ENCODE measurements around the gene MKNK2. TPM values are rescaled to one million over a fixed set of nuclear protein-coding genes. Genes with fewer than 3 reads are reported as not detected.
A peak's percentile ranks its signal among the peaks of the same experiment; 100 is the strongest.

MKNK2 gene
- total RNA-seq, result 100 to 1,000 TPM; 189 to 279 (median 236) TPM

- intact Hi-C loops (cut with DNase I; ENCODE audit: low total_unique reads), result no loop called here
- Histone ChIP-seq H3K27me3 (no peaks in the 10 kb centered on the region), H3K4me1 (peaks cover 59 to 71% (median 70%) of the 10 kb centered on the region in 4 donors), H3K9me3 (no peaks in the 10 kb centered on the region), H3K27ac (peak within 1 kb of the TSS; percentile 96 to 100 (median 99)), H3K36me3 (peaks cover 0 to 6% (median under 1%) of the 10 kb centered on the region in 4 donors), H3K4me3 (peak within 1 kb of the TSS; percentile 95 to 99 (median 98))
- peak; percentile 94 for DNase-seq
- in situ Hi-C loops (cut with MboI; ENCODE audit: low pct_ligation_motif_present in 1 of 4, low pct_unique_long_range_greater_than_20kb in 1 of 4, low sequenced_read_pairs in 3 of 4), result no loop called here
- 4% methylated on average over 38 of the region's 93 CpGs; no CpG with 5 or more reads in 1 of the 2 donors for WGBS, 2 donors (ENCODE audit: low coverage in 1 of 2)
- TF ChIP-seq, protein P1, sequence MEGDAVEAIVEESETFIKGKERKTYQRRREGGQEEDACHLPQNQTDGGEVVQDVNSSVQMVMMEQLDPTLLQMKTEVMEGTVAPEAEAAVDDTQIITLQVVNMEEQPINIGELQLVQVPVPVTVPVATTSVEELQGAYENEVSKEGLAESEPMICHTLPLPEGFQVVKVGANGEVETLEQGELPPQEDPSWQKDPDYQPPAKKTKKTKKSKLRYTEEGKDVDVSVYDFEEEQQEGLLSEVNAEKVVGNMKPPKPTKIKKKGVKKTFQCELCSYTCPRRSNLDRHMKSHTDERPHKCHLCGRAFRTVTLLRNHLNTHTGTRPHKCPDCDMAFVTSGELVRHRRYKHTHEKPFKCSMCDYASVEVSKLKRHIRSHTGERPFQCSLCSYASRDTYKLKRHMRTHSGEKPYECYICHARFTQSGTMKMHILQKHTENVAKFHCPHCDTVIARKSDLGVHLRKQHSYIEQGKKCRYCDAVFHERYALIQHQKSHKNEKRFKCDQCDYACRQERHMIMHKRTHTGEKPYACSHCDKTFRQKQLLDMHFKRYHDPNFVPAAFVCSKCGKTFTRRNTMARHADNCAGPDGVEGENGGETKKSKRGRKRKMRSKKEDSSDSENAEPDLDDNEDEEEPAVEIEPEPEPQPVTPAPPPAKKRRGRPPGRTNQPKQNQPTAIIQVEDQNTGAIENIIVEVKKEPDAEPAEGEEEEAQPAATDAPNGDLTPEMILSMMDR (IDR thresholded peaks at IDR 0.05), result peak in 4 of 5 experiments; percentile 25 to 67 (median 51)
- no peak for TF ChIP-seq EP300 (IDR thresholded peaks at IDR 0.05; ENCODE audit: low read depth)
- peak; percentile 95 to 100 (median 99) for TF ChIP-seq POLR2AphosphoS5 (IDR thresholded peaks at IDR 0.05)
- TF ChIP-seq POLR2A (IDR thresholded peaks at IDR 0.05), result peak; percentile 88
These were observed at the start of gene MKNK2 for GRCh38 chr19:2050991-2051772. TSS of gene MKNK2 (minus strand) at chr19:2051244. CDS start at chr19:2050851, 393 bp downstream.

- TF ChIP-seq, protein P1 (IDR thresholded peaks at IDR 0.05), result no peak
- TF ChIP-seq POLR2AphosphoS5 (IDR thresholded peaks at IDR 0.05), result no peak
- no peak for TF ChIP-seq POLR2A (IDR thresholded peaks at IDR 0.05)
- no peak for TF ChIP-seq EP300 (IDR thresholded peaks at IDR 0.05; ENCODE audit: low read depth)
- in situ Hi-C loops (cut with MboI; ENCODE audit: low pct_ligation_motif_present in 1 of 4, low pct_unique_long_range_greater_than_20kb in 1 of 4, low sequenced_read_pairs in 3 of 4) (no loop called here), intact Hi-C loops (cut with DNase I; ENCODE audit: low total_unique reads) (no loop called here)
- Histone ChIP-seq H3K36me3 (peaks cover 0 to 27% (median 8%) of the 10 kb centered on the region in 4 donors), H3K27me3 (no peaks in the 10 kb centered on the region), H3K4me1 (peaks cover 6 to 10% (median 9%) of the 10 kb centered on the region in 4 donors), H3K9me3 (no peaks in the 10 kb centered on the region), H3K4me3 (no peak overlapping the region), H3K27ac (no peak overlapping the region)
- 91 to 100% methylated on average over 1 to 11 of the region's 11 CpGs for WGBS, 2 donors (ENCODE audit: low coverage in 1 of 2)
- DNase-seq, result no peak
These were observed 49.6 kb upstream of the MKNK2 start for GRCh38 chr19:2100719-2101061.

DNA sequence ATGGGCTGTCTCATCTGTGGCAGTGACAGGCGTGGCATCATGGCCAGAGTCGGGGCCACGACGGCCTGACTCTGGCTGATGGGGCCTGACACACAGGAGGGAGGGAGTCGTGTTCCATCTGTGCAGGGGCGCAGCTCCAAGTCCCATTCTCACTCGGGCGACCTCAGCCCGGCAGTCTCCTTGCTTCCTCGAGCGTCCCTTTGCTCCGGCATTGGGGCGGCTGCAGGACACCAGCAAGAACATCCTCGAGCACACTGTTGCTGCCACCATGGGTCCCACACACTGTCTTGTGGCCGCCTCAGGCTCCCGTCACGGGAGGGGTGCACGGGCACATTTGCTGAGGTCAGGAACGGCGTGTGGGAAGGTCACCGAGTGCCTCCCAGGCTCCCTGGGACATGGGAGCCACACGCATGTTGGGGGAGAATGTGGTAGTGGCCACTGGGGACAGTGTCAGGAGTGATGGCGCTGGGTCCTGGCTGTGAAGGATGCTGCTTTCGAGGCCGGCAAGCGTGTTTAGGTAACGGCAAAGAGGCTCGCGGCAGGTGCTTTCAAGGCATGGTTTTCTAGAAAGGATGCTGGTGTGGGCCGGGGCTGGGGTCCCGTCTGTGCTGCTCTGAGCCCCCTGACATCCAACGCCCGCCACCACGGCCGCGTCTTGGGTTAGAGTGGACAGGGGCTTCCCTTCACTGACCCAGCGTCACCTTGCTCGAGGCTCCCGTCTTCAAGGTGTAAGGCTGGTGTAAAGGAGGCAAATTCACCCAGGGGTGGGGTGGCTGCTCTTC lies 49.1 kb upstream of the MKNK2 start:
- in situ Hi-C loops (cut with MboI; ENCODE audit: low pct_ligation_motif_present in 1 of 4, low pct_unique_long_range_greater_than_20kb in 1 of 4, low sequenced_read_pairs in 3 of 4) (no loop called here), intact Hi-C loops (cut with DNase I; ENCODE audit: low total_unique reads) (no loop called here)
- H3K36me3 ChIP-seq, result peaks cover 0 to 22% (median 7%) of the 10 kb centered on the region in 4 donors
- TF ChIP-seq POLR2AphosphoS5 (IDR thresholded peaks at IDR 0.05) (no peak), POLR2A (IDR thresholded peaks at IDR 0.05) (no peak), EP300 (IDR thresholded peaks at IDR 0.05; ENCODE audit: low read depth) (no peak)
- TF ChIP-seq, protein P1 (IDR thresholded peaks at IDR 0.05), result no peak
- H3K27ac ChIP-seq, result no peak overlapping the region
- H3K4me1 ChIP-seq, result peaks cover 6 to 15% (median 13%) of the 10 kb centered on the region in 4 donors
- 92% methylated on average over 32 of the region's 39 CpGs; no CpG with 5 or more reads in 1 of the 2 donors for WGBS, 2 donors (ENCODE audit: low coverage in 1 of 2)
- H3K9me3 ChIP-seq, result no peaks in the 10 kb centered on the region
- no peak overlapping the region for H3K4me3 ChIP-seq
- no peaks in the 10 kb centered on the region for H3K27me3 ChIP-seq
- DNase-seq, result no peak

DNA sequence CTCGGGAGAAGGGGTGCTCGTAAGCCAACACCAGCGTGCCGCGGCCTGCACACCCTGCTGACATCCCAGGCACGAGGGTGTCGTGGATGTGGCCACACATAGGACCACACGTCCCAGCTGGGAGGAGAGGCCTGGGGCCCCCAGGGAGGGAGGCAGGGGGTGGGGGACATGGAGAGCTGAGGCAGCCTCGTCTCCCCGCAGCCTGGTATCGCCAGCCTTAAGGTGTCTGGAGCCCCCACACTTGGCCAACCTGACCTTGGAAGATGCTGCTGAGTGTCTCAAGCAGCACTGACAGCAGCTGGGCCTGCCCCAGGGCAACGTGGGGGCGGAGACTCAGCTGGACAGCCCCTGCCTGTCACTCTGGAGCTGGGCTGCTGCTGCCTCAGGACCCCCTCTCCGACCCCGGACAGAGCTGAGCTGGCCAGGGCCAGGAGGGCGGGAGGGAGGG lies 48.0 kb upstream of the MKNK2 start:
- Histone ChIP-seq H3K27ac (no peak overlapping the region), H3K36me3 (peaks cover 0 to 17% (median 7%) of the 10 kb centered on the region in 4 donors), H3K9me3 (no peaks in the 10 kb centered on the region), H3K4me3 (no peak overlapping the region), H3K27me3 (no peaks in the 10 kb centered on the region), H3K4me1 (peaks cover 6 to 26% (median 23%) of the 10 kb centered on the region in 4 donors)
- 69 to 70% methylated on average over 2 to 9 of the region's 16 CpGs for WGBS, 2 donors (ENCODE audit: low coverage in 1 of 2)
- DNase-seq, result no peak
- in situ Hi-C loops (cut with MboI; ENCODE audit: low pct_ligation_motif_present in 1 of 4, low pct_unique_long_range_greater_than_20kb in 1 of 4, low sequenced_read_pairs in 3 of 4), result no loop called here
- intact Hi-C loops (cut with DNase I; ENCODE audit: low total_unique reads), result no loop called here
- TF ChIP-seq, protein P1 (IDR thresholded peaks at IDR 0.05), result no peak
- TF ChIP-seq POLR2A (IDR thresholded peaks at IDR 0.05) (no peak), EP300 (IDR thresholded peaks at IDR 0.05; ENCODE audit: low read depth) (no peak), POLR2AphosphoS5 (IDR thresholded peaks at IDR 0.05) (no peak)

Measured in transverse colon (tissue), 4 donors.